Cardiac muscle cell (in vitro differentiated cells and primary cell): Measurements from ENCODE around the gene G2E3. TPM values are rescaled to one million over a fixed set of nuclear protein-coding genes. Genes with fewer than 3 reads are reported as not detected.
A peak's percentile ranks its signal among the peaks of the same experiment; 100 is the strongest.

Source experiments
- DNase-seq, 2 donors: peaks; one replicate each; pipeline versions ENCODE4 v3.0.0 to v3.0.0-alpha.2; 2010 to 2017; ENCODE audit warnings: low read depth in 1 of 2, low spot score in 1 of 2
- H3K27ac ChIP-seq: fragments of 200-600 bp; sonication (generic); 2 replicates; pipeline ENCODE4 v1.5.1; 2016
- H3K27me3 ChIP-seq: fragments of 200-600 bp; sonication (generic); 2 replicates; pipeline ENCODE4 v1.6.0; 2016; ENCODE audit warnings: control low read depth
- H3K36me3 ChIP-seq: fragments of 200-600 bp; sonication (generic); 2 replicates; pipeline ENCODE4 v1.5.1; 2016; ENCODE audit warnings: control low read depth
- H3K4me1 ChIP-seq: fragments of 200-600 bp; sonication (generic); 2 replicates; pipeline ENCODE4 v1.8.1; 2017; ENCODE audit warnings: low read depth, mild to moderate bottlenecking, mixed run types
- H3K4me3 ChIP-seq: fragments of 200-600 bp; sonication (generic); 2 replicates; pipeline ENCODE4 v1.5.1; 2016; ENCODE audit warnings: mild to moderate bottlenecking
- H3K9me3 ChIP-seq: fragments of 200-600 bp; sonication (generic); 2 replicates; pipeline ENCODE4 v1.5.1; 2017; ENCODE audit warnings: low read depth, mild to moderate bottlenecking, control low read depth
- CTCF ChIP-seq: IDR thresholded peaks from 2 replicates; pipeline ENCODE4 v1.5.1; 2012; ENCODE audit warnings: low read depth, mild to moderate bottlenecking, low read length
- polyA plus RNA-seq: library from polyadenylated mRNA; unstranded; fragments of >200 nt; fragmentation: Nextera tagmentation; extraction: Ambion mirVana; gene quantifications from 2 replicates; pipeline ENCODE4 v1.2.1, GENCODE V29; 2016
- total RNA-seq: library from RNA; depleted of rRNA; stranded (reverse); fragments of >200 nt; gene quantifications from 2 replicates; pipeline ENCODE4 v1.2.3, GENCODE V29; 2016

The G2E3 gene
- total RNA-seq (7.4 and 17.9 TPM in 2 replicates), polyA plus RNA-seq (10.4 and 33.0 TPM in 2 replicates)

GRCh38 chr14:30558675-30559555, at the start of gene G2E3:
TSS of gene G2E3 (plus strand) at chr14:30559158. CDS start at chr14:30581080, 21,922 bp downstream.
- H3K4me1 ChIP-seq, result peaks cover 7% of the 10 kb centered on the region
- peak within 1 kb of the TSS; percentile 89 for H3K27ac ChIP-seq
- H3K27me3 ChIP-seq, result no peaks in the 10 kb centered on the region
- no peaks in the 10 kb centered on the region for H3K9me3 ChIP-seq
- peak; percentile 90 to 92 for DNase-seq
- no peak for TF ChIP-seq CTCF
- H3K4me3 ChIP-seq, result peak within 1 kb of the TSS; percentile 77
- no peaks in the 10 kb centered on the region for H3K36me3 ChIP-seq

- Histone ChIP-seq H3K9me3 (no peaks in the 10 kb centered on the region), H3K4me3 (no peak overlapping the region), H3K36me3 (no peaks in the 10 kb centered on the region), H3K27me3 (no peaks in the 10 kb centered on the region), H3K27ac (no peak overlapping the region), H3K4me1 (no peaks in the 10 kb centered on the region)
- no peak for DNase-seq
- TF ChIP-seq CTCF, result no peak
These were observed 41.2 kb upstream of the G2E3 start for GRCh38 chr14:30517737-30518136.

GRCh38 chr14:30518867-30519560, 39.9 kb upstream of the G2E3 start:
- DNase-seq, result no peak
- TF ChIP-seq CTCF, result no peak
- H3K27me3 ChIP-seq, result no peaks in the 10 kb centered on the region
- H3K9me3 ChIP-seq, result no peaks in the 10 kb centered on the region
- H3K27ac ChIP-seq, result no peak overlapping the region
- H3K4me1 ChIP-seq, result no peaks in the 10 kb centered on the region
- H3K4me3 ChIP-seq, result no peak overlapping the region
- no peaks in the 10 kb centered on the region for H3K36me3 ChIP-seq

- Histone ChIP-seq H3K9me3 (no peaks in the 10 kb centered on the region), H3K27me3 (no peaks in the 10 kb centered on the region), H3K27ac (no peak overlapping the region), H3K4me1 (no peaks in the 10 kb centered on the region), H3K4me3 (no peak overlapping the region), H3K36me3 (no peaks in the 10 kb centered on the region)
- DNase-seq, result no peak
- TF ChIP-seq CTCF, result no peak
These were observed 39.0 kb upstream of the G2E3 start for GRCh38 chr14:30519961-30520360.

GRCh38 chr14:30520536-30520935, 38.4 kb upstream of the G2E3 start:
- DNase-seq, result no peak
- no peaks in the 10 kb centered on the region for H3K4me1 ChIP-seq
- no peak overlapping the region for H3K4me3 ChIP-seq
- H3K9me3 ChIP-seq, result no peaks in the 10 kb centered on the region
- H3K27ac ChIP-seq, result no peak overlapping the region
- TF ChIP-seq CTCF, result no peak
- no peaks in the 10 kb centered on the region for H3K27me3 ChIP-seq
- H3K36me3 ChIP-seq, result no peaks in the 10 kb centered on the region
